AG09319 (cell line): Measurements from ENCODE around the gene TFAP2E.

Experiments
- DNase-seq: peaks from one replicate; pipeline ENCODE4 v3.0.0-alpha.2; 2010; ENCODE audit warnings: low read depth; ENCODE audit errors: extremely low read depth
- CTCF ChIP-seq: IDR thresholded peaks from 2 replicates; pipeline ENCODE4 v1.5.1; 2011; ENCODE audit warnings: low read depth, mild to moderate bottlenecking, inconsistent platforms, low read length, moderate library complexity

Gene TFAP2E

GRCh38 chr1:35557611-35558373, 15.3 kb upstream of the TFAP2E start, which contains the start of gene NCDN:
Gene NCDN (plus strand): TSS chr1:35557799. CDS start chr1:35558191, 392 bp downstream.
- DNase-seq: peak; percentile 91
- TF ChIP-seq CTCF: no peak

- no peak for DNase-seq
- TF ChIP-seq CTCF: peak; percentile 3
Measured at GRCh38 chr1:35558374-35559316, 14.5 kb upstream of the TFAP2E start.

- DNase-seq: no peak
- no peak for TF ChIP-seq CTCF
Measured at GRCh38 chr1:35559317-35559944, 13.7 kb upstream of the TFAP2E start.

GRCh38 chr1:35560256-35561225, 12.6 kb upstream of the TFAP2E start:
- DNase-seq: no peak
- no peak for TF ChIP-seq CTCF

- no peak for TF ChIP-seq CTCF
- DNase-seq: no peak
Measured at GRCh38 chr1:35561297-35561971, 11.7 kb upstream of the TFAP2E start.

GRCh38 chr1:35561972-35562680, 11.0 kb upstream of the TFAP2E start:
- no peak for DNase-seq
- TF ChIP-seq CTCF: no peak
